Measurements from ENCODE around the gene CPS1.

The CPS1 gene

DNA sequence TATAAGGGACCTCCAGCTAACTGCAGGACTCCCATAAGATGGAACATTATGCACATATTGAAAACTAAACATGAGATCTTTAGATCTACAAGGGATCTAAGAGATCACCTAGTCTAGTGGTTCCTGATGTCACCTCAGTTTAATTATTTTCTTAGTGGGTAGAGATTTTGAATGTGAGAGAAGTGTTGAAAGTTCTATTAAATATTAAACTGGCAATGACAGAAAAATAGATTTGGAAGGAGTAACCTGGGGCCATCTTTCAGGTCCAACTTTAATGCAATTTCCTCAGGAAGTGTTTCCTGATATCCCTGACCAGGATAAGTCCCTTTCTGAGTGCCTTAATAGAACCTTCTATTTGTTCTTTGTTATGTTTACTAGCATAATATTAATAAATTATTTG lies 29.1 kb upstream of the CPS1 start:
- H3K9ac ChIP-seq (ENCODE audit: insufficient read length, low read depth): no peak overlapping the region
- no peaks in the 10 kb centered on the region for H3K4me1 ChIP-seq (ENCODE audit: insufficient read depth, insufficient read length)
- TF ChIP-seq ZNF274 (IDR thresholded peaks at IDR 0.05; ENCODE audit: low read depth, low read length): no peak
- no peak for TF ChIP-seq SUZ12 (IDR thresholded peaks at IDR 0.05; ENCODE audit: extremely low read depth, insufficient read depth, insufficient read length)
- TF ChIP-seq YY1 (IDR thresholded peaks at IDR 0.05; ENCODE audit: insufficient read depth, insufficient read length): no peak
- H3K27me3 ChIP-seq (ENCODE audit: insufficient read depth, insufficient read length): no peaks in the 10 kb centered on the region
- DNase-seq (ENCODE audit: low read depth, low spot score): no peak
- no peak overlapping the region for H3K4me3 ChIP-seq (ENCODE audit: insufficient read length, low read depth)
- no peaks in the 10 kb centered on the region for H3K36me3 ChIP-seq (ENCODE audit: insufficient read depth, insufficient read length, low read length)
- no peaks in the 10 kb centered on the region for H3K9me3 ChIP-seq (ENCODE audit: insufficient read depth, low read length)

DNA sequence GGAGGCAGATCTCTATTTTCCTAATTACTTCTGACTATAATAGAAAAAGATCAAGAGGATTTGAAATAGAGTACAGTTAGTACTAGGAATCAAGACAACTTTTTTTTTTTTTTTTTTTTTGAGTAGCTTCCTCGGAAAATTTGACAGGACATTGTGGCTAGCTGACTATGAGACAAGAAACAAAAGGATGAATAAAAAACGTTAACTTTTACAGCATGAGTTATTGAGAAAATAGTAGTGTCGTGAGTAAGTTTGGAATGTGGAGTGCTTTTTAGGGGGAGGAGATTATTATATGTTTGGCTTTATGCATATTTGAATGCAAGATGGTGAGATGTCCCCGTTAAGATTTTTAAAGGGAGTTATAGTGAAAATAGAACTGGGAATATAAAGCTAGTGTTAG lies 27.7 kb upstream of the CPS1 start:
- H3K27me3 ChIP-seq (ENCODE audit: insufficient read depth, insufficient read length): no peaks in the 10 kb centered on the region
- TF ChIP-seq SUZ12 (IDR thresholded peaks at IDR 0.05; ENCODE audit: extremely low read depth, insufficient read depth, insufficient read length) (no peak), ZNF274 (IDR thresholded peaks at IDR 0.05; ENCODE audit: low read depth, low read length) (no peak), YY1 (IDR thresholded peaks at IDR 0.05; ENCODE audit: insufficient read depth, insufficient read length) (no peak)
- no peak for DNase-seq (ENCODE audit: low read depth, low spot score)
- no peak overlapping the region for H3K9ac ChIP-seq (ENCODE audit: insufficient read length, low read depth)
- H3K36me3 ChIP-seq (ENCODE audit: insufficient read depth, insufficient read length, low read length): no peaks in the 10 kb centered on the region
- H3K9me3 ChIP-seq (ENCODE audit: insufficient read depth, low read length): no peaks in the 10 kb centered on the region
- no peak overlapping the region for H3K4me3 ChIP-seq (ENCODE audit: insufficient read length, low read depth)
- H3K4me1 ChIP-seq (ENCODE audit: insufficient read depth, insufficient read length): no peaks in the 10 kb centered on the region

DNA sequence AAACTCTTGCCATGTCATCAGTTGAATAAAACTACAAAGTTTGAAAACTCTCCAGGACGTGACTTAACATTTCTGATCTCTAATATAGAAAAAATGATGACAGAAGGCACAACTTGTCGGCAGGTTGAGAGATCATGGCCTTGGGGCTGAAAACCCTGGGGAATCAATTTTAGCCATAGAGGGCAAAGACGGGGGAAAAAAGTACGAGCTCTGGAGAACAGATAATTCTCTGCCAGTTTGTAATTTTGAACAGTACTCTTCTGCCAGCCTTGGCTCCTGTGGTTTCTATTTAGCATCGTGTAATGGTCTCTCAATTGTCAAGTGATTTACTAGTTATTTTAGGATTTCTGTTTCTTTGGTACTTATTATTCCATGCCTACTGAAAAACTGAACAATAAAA lies 25.3 kb upstream of the CPS1 start:
- no peak overlapping the region for H3K9ac ChIP-seq (ENCODE audit: insufficient read length, low read depth)
- no peak for DNase-seq (ENCODE audit: low read depth, low spot score)
- no peak overlapping the region for H3K4me3 ChIP-seq (ENCODE audit: insufficient read length, low read depth)
- no peaks in the 10 kb centered on the region for H3K9me3 ChIP-seq (ENCODE audit: insufficient read depth, low read length)
- no peak for TF ChIP-seq ZNF274 (IDR thresholded peaks at IDR 0.05; ENCODE audit: low read depth, low read length)
- no peak for TF ChIP-seq SUZ12 (IDR thresholded peaks at IDR 0.05; ENCODE audit: extremely low read depth, insufficient read depth, insufficient read length)
- no peaks in the 10 kb centered on the region for H3K27me3 ChIP-seq (ENCODE audit: insufficient read depth, insufficient read length)
- H3K36me3 ChIP-seq (ENCODE audit: insufficient read depth, insufficient read length, low read length): no peaks in the 10 kb centered on the region
- no peaks in the 10 kb centered on the region for H3K4me1 ChIP-seq (ENCODE audit: insufficient read depth, insufficient read length)

DNA sequence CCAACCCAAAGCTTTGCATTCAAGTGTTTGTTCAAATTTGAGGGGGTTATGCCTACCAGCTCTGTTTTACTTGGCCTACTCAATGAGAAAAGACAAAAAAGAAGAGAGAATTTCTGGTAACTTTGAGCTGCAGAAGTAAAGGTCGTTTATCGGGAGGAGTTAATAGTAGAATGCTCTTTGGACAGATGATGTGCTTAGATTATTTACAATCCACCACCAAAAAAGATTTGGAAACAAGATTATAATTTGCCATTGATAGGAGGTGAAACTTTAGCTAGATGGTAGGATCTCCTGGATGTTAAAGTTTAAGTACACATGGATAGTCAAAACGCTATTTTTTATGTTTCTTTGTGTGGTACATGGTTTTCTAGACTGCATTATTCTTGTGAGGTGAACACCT lies 24.9 kb upstream of the CPS1 start:
- H3K4me3 ChIP-seq (ENCODE audit: insufficient read length, low read depth): no peak overlapping the region
- TF ChIP-seq SUZ12 (IDR thresholded peaks at IDR 0.05; ENCODE audit: extremely low read depth, insufficient read depth, insufficient read length) (no peak), YY1 (IDR thresholded peaks at IDR 0.05; ENCODE audit: insufficient read depth, insufficient read length) (no peak), ZNF274 (IDR thresholded peaks at IDR 0.05; ENCODE audit: low read depth, low read length) (no peak)

DNA sequence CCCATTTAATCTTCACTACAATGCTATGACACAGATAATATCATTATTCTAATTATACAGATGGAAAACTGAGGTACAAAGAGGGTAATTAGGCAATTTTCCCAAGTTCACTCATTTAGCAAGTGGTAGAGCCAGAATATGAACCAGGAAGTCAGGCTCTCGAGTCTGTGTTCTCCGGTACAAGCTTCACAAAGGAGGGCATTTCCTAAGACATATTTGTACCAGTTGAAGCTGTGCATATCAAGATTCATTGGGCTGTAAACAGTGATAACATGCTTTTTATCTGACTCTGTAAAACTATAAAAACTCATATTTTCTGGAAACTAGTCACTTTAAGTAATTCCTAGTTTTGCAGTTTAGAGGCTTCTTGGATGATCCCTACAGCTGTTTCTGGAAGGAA lies 23.0 kb upstream of the CPS1 start:
- DNase-seq (ENCODE audit: low read depth, low spot score): no peak
- H3K9me3 ChIP-seq (ENCODE audit: insufficient read depth, low read length): no peaks in the 10 kb centered on the region
- no peaks in the 10 kb centered on the region for H3K4me1 ChIP-seq (ENCODE audit: insufficient read depth, insufficient read length)
- H3K27me3 ChIP-seq (ENCODE audit: insufficient read depth, insufficient read length): no peaks in the 10 kb centered on the region
- H3K4me3 ChIP-seq (ENCODE audit: insufficient read length, low read depth): no peak overlapping the region
- TF ChIP-seq YY1 (IDR thresholded peaks at IDR 0.05; ENCODE audit: insufficient read depth, insufficient read length) (no peak), SUZ12 (IDR thresholded peaks at IDR 0.05; ENCODE audit: extremely low read depth, insufficient read depth, insufficient read length) (no peak)
- no peaks in the 10 kb centered on the region for H3K36me3 ChIP-seq (ENCODE audit: insufficient read depth, insufficient read length, low read length)
- no peak overlapping the region for H3K9ac ChIP-seq (ENCODE audit: insufficient read length, low read depth)

More for the DNA sequence above, 24.9 kb upstream of the CPS1 start:
- H3K27me3 ChIP-seq (ENCODE audit: insufficient read depth, insufficient read length): no peaks in the 10 kb centered on the region
- no peak for DNase-seq (ENCODE audit: low read depth, low spot score)
- no peaks in the 10 kb centered on the region for H3K9me3 ChIP-seq (ENCODE audit: insufficient read depth, low read length)
- no peaks in the 10 kb centered on the region for H3K36me3 ChIP-seq (ENCODE audit: insufficient read depth, insufficient read length, low read length)
- no peaks in the 10 kb centered on the region for H3K4me1 ChIP-seq (ENCODE audit: insufficient read depth, insufficient read length)
- no peak overlapping the region for H3K9ac ChIP-seq (ENCODE audit: insufficient read length, low read depth)

DNA sequence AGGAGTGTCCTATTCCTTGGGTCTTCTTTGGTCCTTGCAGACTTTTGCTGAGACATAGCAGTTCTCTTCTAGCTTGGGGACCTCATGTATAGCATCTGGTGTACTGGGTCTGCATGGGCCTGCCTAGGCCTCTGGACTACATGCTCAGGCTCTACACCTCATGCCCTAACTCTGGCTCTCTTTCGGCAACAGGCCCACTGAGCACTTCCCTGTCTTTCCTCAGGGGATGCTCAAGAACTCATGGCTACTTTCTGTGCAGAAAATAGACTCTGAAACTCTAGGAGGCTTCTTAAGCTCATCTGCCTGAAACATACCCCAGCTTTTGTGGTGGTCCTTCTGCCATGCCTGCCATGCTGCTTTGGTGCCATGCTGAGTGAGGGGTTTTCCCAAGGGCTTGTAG lies 21.5 kb upstream of the CPS1 start:
- H3K9me3 ChIP-seq (ENCODE audit: insufficient read depth, low read length): no peaks in the 10 kb centered on the region
- no peaks in the 10 kb centered on the region for H3K27me3 ChIP-seq (ENCODE audit: insufficient read depth, insufficient read length)
- H3K9ac ChIP-seq (ENCODE audit: insufficient read length, low read depth): no peak overlapping the region
- no peaks in the 10 kb centered on the region for H3K36me3 ChIP-seq (ENCODE audit: insufficient read depth, insufficient read length, low read length)
- TF ChIP-seq SUZ12 (IDR thresholded peaks at IDR 0.05; ENCODE audit: extremely low read depth, insufficient read depth, insufficient read length): no peak
- no peak for TF ChIP-seq YY1 (IDR thresholded peaks at IDR 0.05; ENCODE audit: insufficient read depth, insufficient read length)
- TF ChIP-seq ZNF274 (IDR thresholded peaks at IDR 0.05; ENCODE audit: low read depth, low read length): no peak
- no peak for DNase-seq (ENCODE audit: low read depth, low spot score)
- H3K4me3 ChIP-seq (ENCODE audit: insufficient read length, low read depth): no peak overlapping the region
- no peaks in the 10 kb centered on the region for H3K4me1 ChIP-seq (ENCODE audit: insufficient read depth, insufficient read length)

DNA sequence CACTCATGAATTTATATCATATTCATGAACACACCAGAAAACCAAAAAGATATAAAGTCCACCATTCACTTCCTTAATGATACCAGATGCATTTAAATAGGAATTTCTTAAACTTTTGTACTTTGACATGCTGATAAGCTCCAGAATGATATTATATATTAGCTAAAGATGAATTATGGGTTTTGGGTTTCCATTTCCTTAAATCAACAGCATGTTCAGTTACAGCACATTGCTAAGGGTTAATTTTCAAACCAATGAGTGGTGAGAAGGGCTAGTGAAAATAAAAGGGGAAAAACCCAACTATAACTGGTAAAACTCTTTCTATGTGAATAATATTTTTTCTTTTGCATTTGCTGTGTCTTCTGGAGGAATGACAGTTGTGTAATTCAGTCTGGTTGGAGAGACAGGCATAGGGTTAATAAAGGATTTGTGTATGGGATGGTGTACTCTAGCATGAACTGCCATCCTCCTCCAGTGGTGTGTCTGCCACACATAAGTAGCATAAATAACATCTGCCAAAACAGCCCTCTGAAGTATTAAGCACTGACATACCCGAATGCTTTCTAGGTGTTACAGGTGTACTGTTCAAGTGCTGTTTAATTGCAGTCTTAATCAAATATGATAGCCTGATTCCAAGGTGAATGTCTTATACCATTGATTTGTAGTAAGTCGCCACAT lies 19.3 kb upstream of the CPS1 start:
- Histone ChIP-seq H3K27me3 (ENCODE audit: insufficient read depth, insufficient read length) (no peaks in the 10 kb centered on the region), H3K9me3 (ENCODE audit: insufficient read depth, low read length) (no peaks in the 10 kb centered on the region), H3K9ac (ENCODE audit: insufficient read length, low read depth) (no peak overlapping the region), H3K36me3 (ENCODE audit: insufficient read depth, insufficient read length, low read length) (no peaks in the 10 kb centered on the region), H3K4me1 (ENCODE audit: insufficient read depth, insufficient read length) (no peaks in the 10 kb centered on the region), H3K4me3 (ENCODE audit: insufficient read length, low read depth) (no peak overlapping the region)
- DNase-seq (ENCODE audit: low read depth, low spot score): no peak
- TF ChIP-seq YY1 (IDR thresholded peaks at IDR 0.05; ENCODE audit: insufficient read depth, insufficient read length): no peak
- TF ChIP-seq ZNF274 (IDR thresholded peaks at IDR 0.05; ENCODE audit: low read depth, low read length): no peak
- no peak for TF ChIP-seq SUZ12 (IDR thresholded peaks at IDR 0.05; ENCODE audit: extremely low read depth, insufficient read depth, insufficient read length)
